Activated T-cell treated with anti-CD3 and anti-CD28 coated beads, Interleukin-2, amount 50 U/mL, for 4 hours (primary cell): Measurements from ENCODE around the gene TNNT1. TPM values are rescaled to one million over a fixed set of nuclear protein-coding genes. Genes with fewer than 3 reads are reported as not detected.

ENCODE experiments used
- ATAC-seq, 2 donors: fragments of 200-7000 bp; cut with Tn5 transposase; one replicate each; pipeline ENCODE4 v1.10.0; 2021
- DNase-seq: peaks from one replicate; pipeline ENCODE4 v3.0.0-alpha.2; 2020
- H3K27me3 Mint-ChIP-seq: one replicate; pipeline ENCODE4 v1.8.0; 2021; ENCODE audit warnings: low read depth, mixed read lengths
- H3K36me3 Mint-ChIP-seq: one replicate; pipeline ENCODE4 v1.8.0; 2022; ENCODE audit warnings: mixed read lengths; ENCODE audit not compliant: insufficient read depth
- H3K4me1 Mint-ChIP-seq: one replicate; pipeline ENCODE4 v1.8.0; 2021; ENCODE audit warnings: low read depth, mixed read lengths
- H3K4me3 Mint-ChIP-seq: one replicate; pipeline ENCODE4 v1.8.0; 2021; ENCODE audit warnings: mild to moderate bottlenecking, moderate library complexity, mixed read lengths
- H3K9me3 Mint-ChIP-seq: one replicate; pipeline ENCODE4 v1.8.0; 2021; ENCODE audit warnings: mixed read lengths
- total RNA-seq, 3 donors: library from RNA; stranded (reverse); gene quantifications; one replicate each; pipeline ENCODE4 v1.2.1, GENCODE V29; 2021

The TNNT1 gene
- total RNA-seq, 3 donors from 2014 or later = not detected

DNA sequence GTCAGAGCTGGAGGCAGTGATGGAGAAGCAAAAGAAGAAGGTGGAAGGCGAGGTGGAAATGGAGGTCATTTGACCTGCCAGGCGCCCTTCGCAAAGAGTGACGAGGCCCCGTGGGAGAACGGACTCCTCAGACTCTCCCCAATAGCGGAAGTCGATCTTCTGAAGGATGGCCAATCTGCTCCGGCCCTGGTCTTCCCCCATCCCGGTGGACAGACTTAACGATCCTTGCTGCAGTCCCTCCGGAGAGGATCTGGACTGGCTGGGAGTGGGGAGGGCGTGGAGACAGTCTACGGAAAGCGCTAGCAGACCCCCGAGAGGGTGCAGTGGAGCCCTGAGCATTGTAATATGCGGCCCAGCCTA is 61.5 kb downstream of the TNNT1 start:
- Mint-ChIP-seq H3K36me3 (peaks cover 8% of the 10 kb centered on the region), H3K27me3 (peaks cover 58% of the 10 kb centered on the region), H3K9me3 (no peaks in the 10 kb centered on the region), H3K4me1 (peaks cover 24% of the 10 kb centered on the region), H3K4me3 (peak overlapping the region; percentile 54)
- no peak for ATAC-seq
- no peak for DNase-seq

DNA sequence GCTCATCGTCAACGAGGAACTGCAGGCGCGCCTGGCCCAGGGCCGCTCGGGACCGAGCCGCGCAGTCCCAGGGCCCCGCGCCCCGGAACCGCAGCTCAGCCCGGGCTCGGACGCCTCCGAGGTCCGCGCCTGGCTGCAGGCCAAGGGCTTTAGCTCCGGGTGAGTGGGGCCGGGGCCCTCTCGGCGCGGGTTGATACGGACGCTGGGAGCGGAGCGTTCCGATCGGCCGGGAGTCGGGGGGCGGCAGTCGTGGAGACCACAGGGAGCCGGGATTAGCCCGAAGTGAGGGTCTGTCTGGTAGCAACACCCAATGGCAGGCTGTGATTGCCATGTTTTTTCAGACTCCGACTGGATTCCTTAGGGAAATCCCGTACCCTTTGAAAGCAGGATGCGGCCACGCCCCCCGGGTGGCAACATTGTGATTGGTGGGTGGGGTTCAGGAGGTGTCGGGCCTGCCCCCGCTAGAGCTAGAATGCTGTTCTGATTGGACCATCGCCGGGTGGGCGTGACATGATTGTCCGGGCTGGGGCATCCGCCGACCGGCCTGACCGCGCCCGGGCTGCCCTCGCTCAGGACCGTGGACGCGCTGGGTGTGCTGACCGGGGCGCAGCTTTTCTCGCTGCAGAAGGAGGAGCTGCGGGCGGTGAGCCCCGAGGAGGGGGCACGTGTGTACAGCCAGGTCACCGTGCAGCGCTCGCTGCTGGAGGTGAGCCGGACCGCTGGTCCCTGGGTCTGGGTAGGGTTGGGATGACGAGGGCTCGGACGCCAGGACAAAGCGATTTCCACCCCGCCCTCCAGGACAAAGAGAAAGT is 62.1 kb downstream of the TNNT1 start:
- peaks cover 59% of the 10 kb centered on the region for H3K27me3 Mint-ChIP-seq
- no peak for DNase-seq
- peaks cover 8% of the 10 kb centered on the region for H3K36me3 Mint-ChIP-seq

DNA sequence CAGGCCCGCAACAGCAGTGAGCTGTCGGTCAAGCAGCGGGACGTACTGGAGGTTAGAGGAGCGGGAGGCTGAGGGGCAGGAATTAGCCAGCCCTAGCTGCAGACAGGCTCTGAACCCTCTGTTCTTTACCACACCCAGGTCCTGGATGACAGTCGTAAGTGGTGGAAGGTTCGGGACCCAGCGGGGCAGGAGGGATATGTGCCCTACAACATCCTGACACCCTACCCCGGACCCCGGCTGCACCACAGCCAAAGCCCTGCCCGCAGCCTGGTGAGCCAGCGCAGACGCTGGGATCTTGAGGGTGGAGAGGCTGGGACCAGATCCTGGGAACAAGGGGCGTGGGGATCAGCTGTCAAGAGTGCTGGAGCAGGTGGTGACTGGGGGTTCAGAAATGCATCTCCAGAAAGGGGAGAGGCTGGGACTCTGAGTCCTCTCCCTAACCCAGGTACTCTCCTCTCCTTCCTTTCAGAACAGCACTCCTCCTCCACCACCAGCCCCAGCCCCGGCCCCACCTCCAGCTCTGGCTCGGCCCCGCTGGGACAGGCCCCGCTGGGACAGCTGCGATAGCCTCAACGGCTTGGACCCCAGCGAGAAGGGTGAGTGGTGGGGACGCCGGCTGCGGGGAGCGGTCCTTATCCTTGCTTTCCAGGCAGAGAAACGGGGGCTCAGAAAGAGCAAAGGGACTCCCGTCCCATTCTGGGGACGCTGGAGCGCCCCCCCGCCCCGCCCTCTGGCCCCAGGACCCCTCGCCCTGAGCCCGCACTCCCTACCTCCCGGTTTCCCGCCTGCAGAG is 62.9 kb downstream of the TNNT1 start:
- H3K4me1 Mint-ChIP-seq = peaks cover 27% of the 10 kb centered on the region
- no peaks in the 10 kb centered on the region for H3K9me3 Mint-ChIP-seq
- no peak for ATAC-seq
- peaks cover 61% of the 10 kb centered on the region for H3K27me3 Mint-ChIP-seq
- DNase-seq = no peak
- no peak overlapping the region for H3K4me3 Mint-ChIP-seq
- H3K36me3 Mint-ChIP-seq = peaks cover 8% of the 10 kb centered on the region

More for the DNA sequence above, 62.1 kb downstream of the TNNT1 start:
- peaks cover 25% of the 10 kb centered on the region for H3K4me1 Mint-ChIP-seq
- H3K4me3 Mint-ChIP-seq = peak overlapping the region; percentile 54
- ATAC-seq = peak; percentile 48 to 60
- no peaks in the 10 kb centered on the region for H3K9me3 Mint-ChIP-seq

DNA sequence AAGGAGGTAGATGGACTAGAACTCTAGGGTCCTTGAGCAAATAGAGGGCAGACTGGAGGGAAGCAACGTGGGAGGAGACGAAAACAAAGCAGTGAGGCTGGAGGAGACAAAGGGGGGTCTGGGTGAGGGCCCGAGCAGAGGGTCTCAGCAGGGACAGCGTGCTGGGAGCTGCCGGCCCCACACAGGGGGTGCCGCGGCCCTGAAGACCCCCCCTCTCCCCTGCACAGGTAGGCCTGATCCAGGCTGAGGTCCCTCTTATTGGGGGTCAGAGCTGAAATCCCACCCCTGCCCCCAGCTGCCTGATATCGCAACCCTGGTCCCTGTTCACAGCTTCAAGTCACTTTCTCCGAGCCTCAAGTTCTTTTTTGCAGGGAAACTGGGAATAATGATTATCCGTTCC is 64.6 kb downstream of the TNNT1 start:
- Mint-ChIP-seq H3K27me3 (peaks cover 65% of the 10 kb centered on the region), H3K9me3 (no peaks in the 10 kb centered on the region), H3K36me3 (peaks cover 2% of the 10 kb centered on the region), H3K4me1 (peaks cover 37% of the 10 kb centered on the region), H3K4me3 (no peak overlapping the region)
- no peak for ATAC-seq
- DNase-seq = no peak

DNA sequence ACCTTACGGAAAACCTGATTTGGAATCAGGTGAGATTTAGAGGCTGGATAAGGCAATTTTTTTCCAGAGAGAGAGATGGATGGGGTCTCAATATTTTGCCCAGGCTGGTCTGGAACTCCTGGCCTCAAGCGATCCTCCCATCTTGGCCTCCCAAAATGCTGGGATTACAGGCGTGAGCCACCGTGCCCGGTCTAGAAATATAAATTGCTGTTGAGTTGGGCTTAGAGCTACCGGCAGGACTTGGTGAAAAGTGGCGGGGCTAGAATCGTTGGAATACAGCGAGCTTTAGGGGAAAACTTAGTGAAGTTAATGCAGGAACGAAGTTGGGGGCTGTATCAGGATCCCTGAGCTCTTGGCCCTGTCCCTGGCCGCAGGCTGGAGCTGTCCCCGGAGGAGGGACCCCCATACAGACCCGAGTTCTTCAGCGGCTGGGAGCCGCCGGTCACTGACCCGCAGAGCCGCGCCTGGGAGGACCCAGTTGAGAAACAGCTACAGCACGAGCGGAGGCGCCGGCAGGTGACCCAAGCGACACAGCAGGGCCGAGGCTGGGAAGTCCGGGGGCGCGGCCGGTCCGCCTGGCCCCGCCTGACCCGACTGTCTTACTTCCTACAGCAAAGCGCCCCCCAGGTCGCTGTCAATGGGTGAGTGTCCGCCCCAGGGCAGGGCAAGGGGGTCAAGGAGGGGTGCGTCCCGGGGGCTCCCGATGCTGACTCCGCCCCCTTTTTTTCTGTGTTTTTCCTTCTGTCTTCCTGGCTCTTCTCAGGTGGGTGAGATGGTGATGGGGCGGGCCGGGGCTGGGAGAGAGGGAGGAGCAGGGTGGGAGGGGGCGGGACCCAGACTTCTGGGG is 65.8 kb downstream of the TNNT1 start:
- no peak for DNase-seq

More for the DNA sequence above, 65.8 kb downstream of the TNNT1 start:
- Mint-ChIP-seq H3K27me3 (peaks cover 61% of the 10 kb centered on the region), H3K4me3 (no peak overlapping the region), H3K9me3 (no peaks in the 10 kb centered on the region), H3K36me3 (no peaks in the 10 kb centered on the region), H3K4me1 (peaks cover 31% of the 10 kb centered on the region)
- no peak for ATAC-seq

Other genes starting within 250 kb of the TNNT1 start
- gene NCR1, start 243.1 kb downstream of the TNNT1 start, total RNA-seq = under 1 TPM in 2 of 3 donors, not detected in 1; 0.65 to 0.82 TPM
- gene NLRP7, start 201.7 kb downstream of the TNNT1 start, total RNA-seq = not detected
- gene NLRP2, start 182.8 kb downstream of the TNNT1 start, total RNA-seq = 1 to 10 TPM; 1.7 to 7.1 (median 3.5) TPM
- under 1 TPM in 2 of 3 donors, not detected in 1; 0.26 to 0.53 TPM for gene GP6, start 110.9 kb downstream of the TNNT1 start, total RNA-seq
- 10 to 100 TPM; 19.2 to 40.7 (median 19.5) TPM for gene RDH13, start 86.1 kb downstream of the TNNT1 start, total RNA-seq
- gene EPS8L1, start 73.3 kb downstream of the TNNT1 start, total RNA-seq = 1 to 10 TPM in 1 of 3 donors, under 1 TPM in 2; 0.53 to 1.2 (median 0.87) TPM
- 100 to 1,000 TPM in 2 of 3 donors, 10 to 100 TPM in 1; 95.6 to 105 (median 104) TPM for gene PPP1R12C, start 31.6 kb downstream of the TNNT1 start, total RNA-seq
- gene TNNI3, start 8.5 kb upstream of the TNNT1 start, total RNA-seq = not detected
- under 1 TPM in 2 of 3 donors, not detected in 1; 0.25 to 0.45 TPM for gene DNAAF3, start 17.4 kb upstream of the TNNT1 start, total RNA-seq
- gene SYT5, start 31.1 kb upstream of the TNNT1 start, total RNA-seq = not detected
- under 1 TPM; 0.11 to 0.38 (median 0.11) TPM for gene PTPRH, start 60.3 kb upstream of the TNNT1 start, total RNA-seq
- gene TMEM86B, start 79.6 kb upstream of the TNNT1 start, total RNA-seq = 1 to 10 TPM; 5.8 to 6.9 (median 6.2) TPM
- 100 to 1,000 TPM; 256 to 326 (median 285) TPM for gene PPP6R1, start 109.8 kb upstream of the TNNT1 start, total RNA-seq
- 100 to 1,000 TPM; 113 to 139 (median 121) TPM for gene HSPBP1, start 130.9 kb upstream of the TNNT1 start, total RNA-seq
- 1 to 10 TPM; 4.0 to 6.5 (median 5.0) TPM for gene BRSK1, start 134.8 kb upstream of the TNNT1 start, total RNA-seq
- not detected for gene TMEM150B, start 176.1 kb upstream of the TNNT1 start, total RNA-seq
- 1 to 10 TPM; 8.1 to 9.2 (median 8.6) TPM for gene KMT5C, start 190.7 kb upstream of the TNNT1 start, total RNA-seq
- gene COX6B2, start 205.5 kb upstream of the TNNT1 start, total RNA-seq = not detected
- gene GARIN5B, start 214.1 kb upstream of the TNNT1 start, total RNA-seq = not detected
- gene IL11, start 221.3 kb upstream of the TNNT1 start, total RNA-seq = under 1 TPM; 0.18 to 0.46 (median 0.35) TPM
- not detected for gene TMEM190, start 227.6 kb upstream of the TNNT1 start, total RNA-seq
- gene TMEM238, start 235.1 kb upstream of the TNNT1 start, total RNA-seq = 1 to 10 TPM; 6.1 to 8.8 (median 8.4) TPM
- 1,000 to 10,000 TPM; 3,242 to 3,402 (median 3,363) TPM for gene RPL28, start 236.7 kb upstream of the TNNT1 start, total RNA-seq